Inflammatory macrophage treated with lipopolysaccharide for 4 hours (primary cell): Measurements from ENCODE around the gene CDHR2.

Source experiments
- DNase-seq: peaks from one replicate; pipeline ENCODE4 v3.0.0-alpha.2; 2020

The CDHR2 gene, protein sequence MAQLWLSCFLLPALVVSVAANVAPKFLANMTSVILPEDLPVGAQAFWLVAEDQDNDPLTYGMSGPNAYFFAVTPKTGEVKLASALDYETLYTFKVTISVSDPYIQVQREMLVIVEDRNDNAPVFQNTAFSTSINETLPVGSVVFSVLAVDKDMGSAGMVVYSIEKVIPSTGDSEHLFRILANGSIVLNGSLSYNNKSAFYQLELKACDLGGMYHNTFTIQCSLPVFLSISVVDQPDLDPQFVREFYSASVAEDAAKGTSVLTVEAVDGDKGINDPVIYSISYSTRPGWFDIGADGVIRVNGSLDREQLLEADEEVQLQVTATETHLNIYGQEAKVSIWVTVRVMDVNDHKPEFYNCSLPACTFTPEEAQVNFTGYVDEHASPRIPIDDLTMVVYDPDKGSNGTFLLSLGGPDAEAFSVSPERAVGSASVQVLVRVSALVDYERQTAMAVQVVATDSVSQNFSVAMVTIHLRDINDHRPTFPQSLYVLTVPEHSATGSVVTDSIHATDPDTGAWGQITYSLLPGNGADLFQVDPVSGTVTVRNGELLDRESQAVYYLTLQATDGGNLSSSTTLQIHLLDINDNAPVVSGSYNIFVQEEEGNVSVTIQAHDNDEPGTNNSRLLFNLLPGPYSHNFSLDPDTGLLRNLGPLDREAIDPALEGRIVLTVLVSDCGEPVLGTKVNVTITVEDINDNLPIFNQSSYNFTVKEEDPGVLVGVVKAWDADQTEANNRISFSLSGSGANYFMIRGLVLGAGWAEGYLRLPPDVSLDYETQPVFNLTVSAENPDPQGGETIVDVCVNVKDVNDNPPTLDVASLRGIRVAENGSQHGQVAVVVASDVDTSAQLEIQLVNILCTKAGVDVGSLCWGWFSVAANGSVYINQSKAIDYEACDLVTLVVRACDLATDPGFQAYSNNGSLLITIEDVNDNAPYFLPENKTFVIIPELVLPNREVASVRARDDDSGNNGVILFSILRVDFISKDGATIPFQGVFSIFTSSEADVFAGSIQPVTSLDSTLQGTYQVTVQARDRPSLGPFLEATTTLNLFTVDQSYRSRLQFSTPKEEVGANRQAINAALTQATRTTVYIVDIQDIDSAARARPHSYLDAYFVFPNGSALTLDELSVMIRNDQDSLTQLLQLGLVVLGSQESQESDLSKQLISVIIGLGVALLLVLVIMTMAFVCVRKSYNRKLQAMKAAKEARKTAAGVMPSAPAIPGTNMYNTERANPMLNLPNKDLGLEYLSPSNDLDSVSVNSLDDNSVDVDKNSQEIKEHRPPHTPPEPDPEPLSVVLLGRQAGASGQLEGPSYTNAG (N-terminal part only)

DNA sequence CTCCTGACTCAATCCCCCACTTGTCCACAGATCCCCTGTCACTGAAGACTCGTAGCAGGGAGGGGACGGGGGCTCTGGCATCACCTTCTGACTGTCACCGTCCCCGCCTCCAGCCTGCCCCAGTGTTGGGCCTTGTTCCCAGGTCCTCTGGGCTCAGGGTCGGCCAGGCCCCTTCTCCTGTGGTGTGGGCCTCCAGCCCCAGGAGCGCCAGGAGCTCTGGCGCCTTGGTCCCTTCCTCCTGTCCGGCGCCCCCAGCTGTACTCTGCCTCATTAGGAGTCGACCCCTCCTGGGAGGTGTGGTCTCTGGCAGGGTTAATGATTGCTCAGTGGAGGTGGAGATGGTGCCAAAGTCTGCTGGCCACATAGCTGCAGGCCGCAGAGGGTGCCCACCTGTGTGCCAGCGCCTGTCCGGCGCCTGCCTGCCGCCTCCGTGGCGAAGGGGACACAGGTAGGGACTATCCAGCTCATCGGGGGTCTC, at the start of gene CDHR2:
Gene CDHR2, plus strand, starts transcription at position 376 of the 478 bp plus-strand sequence. CDS start 16,011 bp downstream, outside the sequence.
- DNase-seq = no peak

DNA sequence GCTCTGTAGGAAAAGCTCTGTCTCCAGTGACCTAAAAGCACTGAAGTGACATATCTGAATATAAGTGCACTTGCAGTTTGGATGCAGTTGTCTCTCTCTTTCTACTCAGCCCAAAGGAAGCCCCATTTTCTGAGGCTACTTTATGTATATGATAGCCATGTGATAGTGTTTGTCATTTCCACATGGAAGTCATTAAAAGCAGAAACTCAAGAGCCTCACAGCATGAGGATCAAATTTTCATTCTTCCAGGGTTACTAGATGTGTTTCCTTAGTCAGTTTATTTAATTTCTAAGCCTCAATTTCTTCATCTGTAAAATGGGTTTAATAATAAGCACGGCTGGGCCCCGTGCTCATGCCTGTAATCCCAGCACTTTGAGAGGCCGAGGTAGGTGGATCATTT, 48.6 kb upstream of the CDHR2 start:
- DNase-seq = no peak

DNA sequence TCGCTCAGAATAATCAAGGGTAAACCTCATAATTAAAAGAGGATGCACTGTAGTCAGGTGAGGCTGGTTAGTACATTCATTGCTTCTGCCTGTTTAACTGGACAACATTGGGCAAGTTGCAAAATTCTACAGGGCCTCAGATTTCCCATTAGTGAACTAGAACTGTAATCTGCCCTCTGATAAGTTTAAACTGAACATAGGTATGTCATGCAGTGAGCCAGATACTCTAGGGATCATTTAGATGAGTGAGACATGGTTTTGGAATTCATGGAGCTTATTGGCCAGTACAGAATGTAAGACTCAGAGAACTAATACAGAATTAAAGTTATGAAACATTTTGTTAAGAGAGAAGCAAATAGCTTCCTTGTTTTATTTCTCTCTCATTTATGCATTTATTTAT, 47.8 kb upstream of the CDHR2 start:
- no peak for DNase-seq

DNA sequence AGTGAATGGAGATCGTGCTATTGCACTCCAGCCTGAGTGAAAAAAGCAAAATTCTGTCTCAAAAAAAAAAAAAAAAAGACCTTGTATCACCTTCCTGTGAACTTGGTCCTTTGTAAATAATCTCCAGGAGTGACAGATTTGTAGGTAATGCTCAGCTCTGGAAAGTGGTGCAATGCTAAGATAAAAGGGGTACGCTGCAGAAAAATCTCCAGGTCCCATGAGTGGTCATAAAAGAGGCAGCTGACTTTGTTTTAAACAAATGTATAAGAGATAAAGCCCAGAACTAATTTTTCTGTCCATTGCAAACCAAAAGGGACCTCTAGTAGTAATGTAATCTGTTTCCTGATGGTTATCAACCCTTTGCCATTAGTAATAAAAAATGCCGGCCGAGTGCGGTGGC, 45.6 kb upstream of the CDHR2 start:
- no peak for DNase-seq

DNA sequence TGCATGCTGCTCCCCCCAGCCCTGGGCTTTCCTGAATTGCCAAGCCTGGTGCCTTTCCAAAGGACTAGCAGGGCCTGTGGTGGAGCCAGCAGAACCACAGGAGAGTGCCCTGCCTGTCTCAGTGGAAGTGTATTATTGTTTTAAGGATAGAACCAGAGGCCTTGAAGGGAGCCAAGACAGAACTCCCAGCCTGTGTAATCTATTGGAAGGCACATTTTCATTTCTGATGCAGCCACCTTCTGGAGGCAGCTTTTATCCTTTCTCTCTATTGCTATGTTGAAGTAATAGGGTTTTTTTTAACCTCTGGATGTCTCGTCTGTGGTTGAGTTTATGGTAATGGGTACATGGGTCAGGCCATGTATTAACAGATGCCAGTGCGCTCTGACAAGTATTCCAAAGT, 41.2 kb upstream of the CDHR2 start:
- DNase-seq = no peak

DNA sequence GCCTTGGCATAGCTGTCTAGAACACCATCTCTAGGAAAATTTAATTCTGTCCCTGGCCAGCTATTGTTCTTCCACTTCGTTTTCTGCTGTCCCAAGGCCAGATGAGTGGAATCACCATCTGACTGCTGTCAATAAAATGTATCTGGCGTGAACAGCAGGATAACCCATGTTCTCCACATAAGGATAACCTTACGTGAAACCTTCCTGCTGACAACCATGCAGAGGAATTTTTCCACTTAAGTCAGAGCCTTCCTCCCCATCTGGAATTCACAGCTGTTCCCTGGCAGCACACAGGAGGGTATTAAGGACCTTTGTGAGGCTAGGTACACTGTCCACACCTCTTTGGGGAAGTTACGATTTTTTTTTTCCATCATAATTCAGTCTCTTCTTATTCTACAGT, 40.5 kb upstream of the CDHR2 start:
- DNase-seq = no peak

DNA sequence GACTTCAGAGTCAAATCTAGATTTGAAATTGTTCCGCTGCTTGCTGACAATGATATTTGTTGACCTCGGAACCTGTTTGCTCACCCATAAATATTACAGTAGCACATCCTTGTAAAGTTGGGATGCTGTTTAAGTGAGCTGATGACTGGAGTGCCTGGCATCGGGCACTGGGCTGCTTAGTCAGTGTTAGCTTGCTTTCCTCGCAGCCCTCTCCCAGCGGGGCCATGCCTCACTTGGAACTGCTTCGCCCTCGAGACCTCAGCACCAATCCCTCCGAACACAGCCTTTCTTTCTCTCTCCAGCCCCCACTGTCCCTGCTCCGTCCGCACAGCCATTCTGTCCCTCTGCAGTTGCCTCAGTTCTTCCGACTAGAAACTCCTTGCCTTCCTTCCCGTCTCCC, 35.4 kb upstream of the CDHR2 start:
- no peak for DNase-seq

DNA sequence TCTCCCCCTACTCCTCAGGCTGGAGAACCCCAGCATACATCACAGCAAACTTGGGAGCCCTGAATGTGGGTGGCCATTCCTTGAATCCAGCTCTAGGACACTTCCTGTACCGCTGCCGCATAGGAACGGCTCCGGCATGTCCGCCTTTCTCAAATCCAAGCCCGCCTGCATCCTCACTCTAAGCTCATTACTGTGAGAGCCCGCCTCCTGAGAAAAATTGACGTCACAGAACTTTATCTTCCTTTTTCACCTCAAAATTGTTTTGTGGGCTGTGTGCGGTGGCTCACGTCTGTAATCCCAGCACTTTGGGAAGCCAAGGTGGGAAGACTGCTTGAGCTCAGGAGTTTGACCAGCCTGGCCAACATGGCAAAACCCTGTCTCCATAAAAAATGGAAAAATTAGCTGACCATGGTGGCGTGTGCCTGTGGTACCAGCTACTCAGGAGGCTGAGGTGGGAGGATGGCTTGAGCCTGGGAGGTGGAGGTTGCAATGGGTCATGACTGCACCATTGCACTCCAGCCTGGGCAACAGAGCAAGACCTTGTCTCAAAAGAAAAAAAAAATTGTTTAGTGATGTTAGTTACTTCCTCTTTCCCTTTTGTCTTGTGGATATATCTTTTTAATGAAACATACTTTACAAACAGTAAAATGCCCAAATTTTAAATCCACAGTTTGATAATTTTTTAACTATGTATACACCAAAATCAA, 34.7 kb upstream of the CDHR2 start:
- no peak for DNase-seq

DNA sequence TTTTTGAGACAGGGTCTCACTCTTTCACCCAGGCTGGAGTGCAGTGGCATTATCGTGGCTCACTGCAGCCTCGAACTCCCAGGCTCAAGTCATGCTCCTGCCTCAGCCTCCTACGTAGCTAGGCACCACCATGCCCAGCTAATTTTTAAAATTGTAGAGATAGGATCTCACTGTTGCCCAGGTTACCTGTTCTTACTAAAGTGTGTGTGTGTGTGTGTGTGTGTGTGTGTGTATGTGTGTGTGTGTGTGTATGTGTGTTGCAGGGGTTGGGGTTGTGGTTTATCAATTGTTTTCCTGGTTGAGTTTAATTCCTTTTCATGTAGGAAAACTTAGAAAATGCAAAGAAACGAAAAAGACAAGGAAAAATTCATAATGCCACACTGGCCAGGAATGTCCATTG, 33.7 kb upstream of the CDHR2 start:
- no peak for DNase-seq

DNA sequence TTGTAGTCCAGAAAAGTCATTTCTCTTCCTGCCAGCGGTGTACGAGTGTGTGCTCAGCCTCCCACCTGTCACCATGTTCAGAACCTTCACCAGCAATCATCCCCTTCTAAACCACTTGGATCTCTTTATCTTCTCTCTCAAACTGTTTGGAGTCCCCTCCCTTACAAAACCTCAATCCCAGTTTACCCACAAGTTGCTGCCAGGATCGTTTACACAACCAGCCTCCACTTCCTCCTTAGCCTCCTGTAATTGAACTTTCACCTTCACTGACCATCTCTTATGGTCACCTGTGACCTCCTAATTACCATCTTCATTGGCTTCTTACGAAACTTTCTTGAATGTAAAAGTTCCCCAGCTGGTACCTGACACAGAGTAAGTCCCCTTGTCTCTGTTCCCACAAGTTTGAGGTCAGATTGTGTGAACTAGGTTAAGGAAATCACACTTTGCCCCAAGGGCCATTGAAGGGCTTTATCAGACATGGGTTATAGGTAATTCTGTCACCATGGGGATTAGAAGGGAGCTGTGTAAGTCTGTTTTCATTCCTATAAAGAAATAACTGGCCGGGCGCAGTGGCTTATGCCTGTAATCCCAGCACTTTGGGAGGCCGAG, 32.0 kb upstream of the CDHR2 start:
- DNase-seq = no peak

DNA sequence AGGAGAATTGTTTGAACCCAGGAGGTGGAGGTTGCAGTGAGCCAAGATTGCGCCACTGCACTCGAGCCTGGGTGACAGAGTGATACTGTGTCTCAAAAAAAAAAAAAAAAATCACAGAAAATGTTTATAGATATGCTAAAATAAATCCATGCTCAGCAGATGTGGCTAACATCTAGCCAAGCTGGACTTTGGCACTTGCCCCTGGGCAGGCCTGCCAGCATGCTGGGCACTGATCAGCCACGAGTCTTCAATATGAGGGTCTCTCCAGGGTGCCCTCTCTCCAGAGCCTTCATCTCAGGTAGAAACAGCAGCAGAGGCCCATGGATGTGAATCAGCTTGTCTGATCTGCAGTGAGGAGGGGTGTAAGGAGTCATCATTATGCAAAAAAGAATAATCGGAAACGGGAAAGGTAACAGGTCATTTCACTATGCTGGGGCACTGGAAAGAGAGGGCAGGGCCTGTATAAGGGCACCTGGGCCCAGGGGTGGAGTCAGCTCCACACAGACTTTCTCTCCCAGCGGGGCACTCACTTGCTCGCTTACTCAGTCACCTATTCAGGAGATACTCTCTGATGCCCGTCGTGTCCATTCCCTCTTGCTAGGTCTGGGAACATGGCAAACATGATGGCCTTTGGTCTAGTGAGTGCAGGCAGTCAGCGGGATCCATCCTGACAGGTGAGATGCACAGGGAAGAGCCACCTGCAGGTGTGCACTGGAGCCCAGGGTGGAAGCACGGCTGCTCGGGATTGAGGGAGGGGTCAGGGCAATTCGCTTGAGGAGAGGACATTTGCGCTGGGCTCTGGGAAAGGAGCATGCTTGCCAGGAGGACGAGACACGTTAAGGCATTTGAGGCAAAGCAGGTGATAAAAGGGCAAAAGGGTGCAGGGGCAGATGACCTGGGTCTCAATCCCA, 29.1 kb upstream of the CDHR2 start:
- no peak for DNase-seq

DNA sequence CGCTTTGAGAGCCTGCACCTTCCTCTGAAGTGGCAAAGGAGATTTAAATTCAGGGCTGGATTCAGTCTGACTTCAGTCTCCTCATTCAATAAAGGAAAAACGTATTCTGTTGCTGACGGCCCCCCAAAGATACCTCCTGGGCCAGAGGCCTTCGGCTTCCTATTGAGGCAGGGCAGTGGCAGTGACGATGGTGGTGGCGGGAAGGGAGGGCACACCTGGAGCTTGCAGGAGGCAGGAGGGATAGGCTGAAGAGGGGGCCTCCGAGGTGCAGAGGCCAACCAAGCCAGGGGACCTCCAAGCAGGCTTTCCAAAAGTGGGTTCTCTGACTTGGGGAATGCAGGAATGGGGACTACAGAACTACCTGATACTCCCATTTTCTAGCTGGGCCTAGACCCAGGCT, 27.9 kb upstream of the CDHR2 start:
- DNase-seq = no peak

DNA sequence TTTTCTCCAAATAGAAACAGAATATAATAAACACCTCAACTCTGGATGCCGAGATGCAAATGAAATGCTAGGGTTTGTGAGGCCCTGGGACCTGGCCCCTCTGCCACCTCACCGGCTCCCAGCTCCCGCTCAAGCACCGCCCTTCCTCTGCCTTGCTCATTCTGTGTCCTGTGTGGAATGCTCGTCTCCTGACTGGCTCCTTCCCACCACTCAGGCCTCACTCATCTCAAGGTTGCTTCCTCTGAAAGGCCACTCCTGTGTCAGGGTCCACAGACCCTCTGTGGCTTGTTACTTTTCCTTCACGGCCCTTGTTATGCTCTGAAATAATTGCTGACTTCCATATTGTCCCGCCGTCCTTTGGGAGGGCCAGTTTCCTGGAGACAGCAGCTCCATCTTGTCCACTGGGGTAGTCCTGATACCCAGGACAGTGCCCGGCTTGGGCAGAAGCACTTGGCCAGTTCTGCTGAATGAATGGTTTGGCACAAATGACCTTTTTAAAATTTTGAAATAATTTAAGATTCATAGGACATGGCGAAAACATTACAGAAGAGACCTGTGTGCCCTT, 27.4 kb upstream of the CDHR2 start:
- no peak for DNase-seq

DNA sequence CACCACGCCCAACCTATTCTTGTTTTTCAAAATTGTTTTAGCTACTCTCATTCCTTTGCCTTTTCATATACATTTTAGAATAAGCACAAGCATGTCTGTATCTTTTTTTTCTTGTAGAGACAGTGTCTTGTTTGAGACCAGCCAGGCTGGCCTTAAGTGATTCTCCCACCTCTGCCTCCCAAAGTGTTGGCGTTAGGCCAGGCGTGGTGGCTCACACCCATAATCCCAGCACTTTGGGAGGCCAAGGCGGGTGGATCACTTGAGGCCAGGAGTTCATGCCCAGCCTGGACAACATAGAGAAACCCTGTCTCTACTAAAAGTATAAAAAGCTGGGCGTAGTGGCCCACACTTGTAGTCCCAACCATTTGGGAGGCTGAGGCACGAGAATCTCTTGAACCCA, 25.0 kb upstream of the CDHR2 start:
- no peak for DNase-seq

DNA sequence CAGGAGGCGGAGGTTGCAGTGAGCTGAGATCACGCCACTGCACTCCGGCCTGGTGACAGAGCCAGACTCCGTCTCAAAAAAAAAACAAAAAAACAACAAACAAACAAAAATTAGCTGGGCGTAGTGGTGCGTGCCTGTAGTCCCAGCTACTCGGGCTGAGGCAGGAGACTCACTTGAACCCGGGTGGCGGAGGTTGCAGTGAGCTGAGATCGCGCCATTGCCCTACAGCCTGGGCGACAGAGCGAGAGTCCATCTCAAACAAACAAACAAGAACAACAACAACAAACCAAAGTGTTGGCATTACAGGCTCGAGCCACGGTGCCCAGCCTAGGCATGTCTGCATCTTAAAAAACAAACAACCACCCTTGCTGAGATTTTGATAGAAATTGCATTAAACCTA, 24.2 kb upstream of the CDHR2 start:
- DNase-seq = no peak

DNA sequence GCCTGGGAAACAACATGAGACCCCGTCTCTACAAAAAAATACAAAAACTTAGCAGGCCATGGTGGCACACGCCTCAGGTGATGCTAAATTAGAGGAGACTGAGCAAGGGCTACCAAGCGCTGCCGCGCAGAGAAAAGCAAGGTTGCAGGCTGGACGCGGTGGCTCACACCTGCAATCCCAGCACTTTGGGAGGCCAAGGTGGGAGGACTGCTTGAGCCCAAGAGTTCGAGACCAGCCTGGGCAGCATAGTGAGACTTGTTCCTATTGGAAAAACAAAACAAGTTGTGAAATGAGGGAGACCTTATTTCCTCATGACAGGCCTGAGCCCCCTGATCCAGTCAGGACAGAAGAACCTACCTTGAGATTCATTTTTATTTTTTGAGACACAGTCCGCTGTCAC, 23.5 kb upstream of the CDHR2 start:
- no peak for DNase-seq

DNA sequence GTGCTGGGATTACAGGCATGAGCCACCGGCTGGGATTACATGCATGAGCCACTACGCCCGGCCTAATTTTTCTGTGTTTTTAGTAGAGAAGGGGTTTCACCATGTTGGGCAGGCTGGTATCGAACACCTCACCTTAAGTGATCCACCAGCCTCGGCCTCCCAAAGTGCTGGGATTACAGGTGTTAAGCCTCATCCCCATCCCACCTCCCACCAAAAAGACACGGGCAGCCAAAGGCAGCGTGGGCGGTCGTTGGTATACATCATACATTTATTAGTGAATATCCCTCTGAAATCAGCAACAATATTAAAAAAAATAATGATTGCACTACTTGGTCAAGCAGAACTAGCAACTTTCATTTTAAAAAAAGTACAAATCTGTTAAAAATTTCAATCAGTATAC, 22.7 kb upstream of the CDHR2 start:
- no peak for DNase-seq

DNA sequence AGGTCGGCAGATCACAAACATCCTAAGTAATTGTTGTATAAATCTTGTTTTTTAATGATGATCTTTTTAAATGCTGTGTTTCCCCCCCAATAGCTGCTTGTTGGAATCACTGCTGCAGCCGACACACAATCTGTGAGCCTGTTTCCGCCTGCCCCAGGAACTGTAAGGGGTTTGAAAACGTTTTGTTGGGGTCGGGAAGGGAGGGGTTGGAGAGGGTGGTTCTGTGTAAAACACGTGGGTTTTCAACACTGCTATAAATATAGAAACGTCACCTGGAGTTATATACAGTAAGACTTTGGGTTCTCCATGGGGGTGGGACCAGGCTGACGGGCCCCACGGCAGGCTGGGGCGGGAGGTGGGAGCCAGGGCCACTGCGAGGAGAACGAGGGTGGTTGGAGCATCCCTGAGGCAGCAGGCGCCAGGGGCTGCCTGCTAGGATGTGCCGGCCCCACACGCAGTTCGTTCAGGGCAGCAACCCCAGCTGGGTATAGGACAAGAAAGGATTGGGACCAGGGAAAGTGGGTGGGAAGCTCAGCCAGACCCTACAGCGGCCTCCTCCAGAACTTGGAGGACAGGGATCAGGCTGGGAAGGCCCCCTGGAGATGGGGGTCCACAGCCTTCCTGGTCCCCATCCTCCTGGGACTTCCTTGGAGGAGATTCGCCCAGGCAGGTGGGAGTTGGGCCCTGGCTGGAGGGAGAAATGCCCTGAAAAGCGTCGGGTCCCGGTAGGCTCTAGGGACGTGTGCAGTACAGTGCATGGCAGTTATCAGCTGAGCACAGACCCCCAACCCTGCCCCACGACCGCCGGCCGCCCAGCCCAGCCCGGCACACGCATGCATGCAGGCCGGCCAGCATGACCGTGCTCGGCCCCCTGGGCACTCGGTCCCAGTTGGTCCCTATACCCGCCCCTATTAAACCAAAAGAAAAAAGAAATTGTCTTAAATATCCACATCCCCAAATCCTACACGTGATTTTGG, 21.6 kb upstream of the CDHR2 start:
- DNase-seq = no peak

DNA sequence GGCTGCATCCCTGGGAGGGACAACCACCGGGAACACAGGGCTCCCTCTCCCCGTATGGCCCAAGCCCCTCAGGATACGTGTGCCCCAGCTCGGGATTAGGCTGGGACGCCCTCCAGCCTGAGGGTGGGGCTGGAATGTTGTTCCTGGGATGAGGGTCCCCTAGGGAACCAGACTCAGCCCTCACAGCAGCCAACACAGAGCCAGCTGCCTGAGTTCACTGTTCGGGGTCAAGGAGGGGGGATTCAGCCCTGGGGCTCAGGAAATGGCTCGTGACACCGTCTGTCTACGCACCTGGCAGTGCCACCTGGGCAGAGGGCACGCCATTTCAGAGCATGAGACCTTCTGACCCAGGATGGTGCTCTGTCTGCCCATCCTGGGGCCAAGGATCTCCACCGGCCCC, 20.8 kb upstream of the CDHR2 start:
- no peak for DNase-seq
